NCI-H1105 (cell line): ENCODE data around the gene CRYGC.

ENCODE experiments used
- DNase-seq: peaks from one replicate; lab custom pipeline; 2025; lab: John Stamatoyannopoulos, UW

CRYGC gene

GRCh38 chr2:208093128-208093527, 36.5 kb downstream of the CRYGC start:
- no peak for DNase-seq

- no peak for DNase-seq
These were observed 37.4 kb downstream of the CRYGC start for GRCh38 chr2:208092093-208092832.

- DNase-seq: no peak
These were observed 39.2 kb downstream of the CRYGC start for GRCh38 chr2:208090420-208090819.

GRCh38 chr2:208086029-208086428, 43.6 kb downstream of the CRYGC start:
- no peak for DNase-seq

GRCh38 chr2:208083807-208084206, 45.8 kb downstream of the CRYGC start:
- DNase-seq: no peak
